Cardiac muscle cell (in vitro differentiated cells and primary cell): ENCODE measurements around the gene CYP46A1. TPM values are rescaled to one million over a fixed set of nuclear protein-coding genes. Genes with fewer than 3 reads are reported as not detected.

ENCODE experiments used
- DNase-seq, 2 donors: peaks; one replicate each; pipeline versions ENCODE4 v3.0.0 to v3.0.0-alpha.2; 2010 to 2017; ENCODE audit warnings: low read depth in 1 of 2, low spot score in 1 of 2
- H3K27ac ChIP-seq: fragments of 200-600 bp; sonication (generic); 2 replicates; pipeline ENCODE4 v1.5.1; 2016
- H3K27me3 ChIP-seq: fragments of 200-600 bp; sonication (generic); 2 replicates; pipeline ENCODE4 v1.6.0; 2016; ENCODE audit warnings: control low read depth
- H3K36me3 ChIP-seq: fragments of 200-600 bp; sonication (generic); 2 replicates; pipeline ENCODE4 v1.5.1; 2016; ENCODE audit warnings: control low read depth
- H3K4me1 ChIP-seq: fragments of 200-600 bp; sonication (generic); 2 replicates; pipeline ENCODE4 v1.8.1; 2017; ENCODE audit warnings: low read depth, mild to moderate bottlenecking, mixed run types
- H3K4me3 ChIP-seq: fragments of 200-600 bp; sonication (generic); 2 replicates; pipeline ENCODE4 v1.5.1; 2016; ENCODE audit warnings: mild to moderate bottlenecking
- H3K9me3 ChIP-seq: fragments of 200-600 bp; sonication (generic); 2 replicates; pipeline ENCODE4 v1.5.1; 2017; ENCODE audit warnings: low read depth, mild to moderate bottlenecking, control low read depth
- CTCF ChIP-seq: IDR thresholded peaks from 2 replicates; pipeline ENCODE4 v1.5.1; 2012; ENCODE audit warnings: low read depth, mild to moderate bottlenecking, low read length
- polyA plus RNA-seq: library from polyadenylated mRNA; unstranded; fragments of >200 nt; fragmentation: Nextera tagmentation; extraction: Ambion mirVana; gene quantifications from 2 replicates; pipeline ENCODE4 v1.2.1, GENCODE V29; 2016
- total RNA-seq: library from RNA; depleted of rRNA; stranded (reverse); fragments of >200 nt; gene quantifications from 2 replicates; pipeline ENCODE4 v1.2.3, GENCODE V29; 2016

The CYP46A1 gene
- total and polyA plus RNA-seq, 2 experiments from 2014 or later = 11.1 to 15.0 TPM

DNA sequence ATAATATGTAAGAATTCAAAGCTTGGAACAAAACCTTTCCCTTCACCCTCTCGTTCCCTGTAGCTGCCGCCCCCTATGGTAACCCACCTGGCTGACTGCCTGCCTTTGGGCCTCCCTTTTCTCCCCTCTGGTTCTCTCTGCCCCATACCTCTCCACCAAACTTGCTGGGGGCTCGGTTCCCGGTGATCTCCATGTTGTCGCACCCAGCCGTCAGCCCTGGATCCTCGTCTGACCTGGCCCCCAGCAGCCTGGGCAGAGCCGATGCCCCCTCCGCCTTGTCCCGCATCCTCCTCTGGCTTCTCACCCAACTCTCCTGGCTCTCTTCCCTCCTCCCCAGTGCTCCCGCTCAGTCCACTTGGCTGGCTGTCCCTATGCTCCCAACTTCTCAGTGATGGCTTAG, 4.5 kb downstream of the CYP46A1 start:
- H3K27ac ChIP-seq = no peak overlapping the region
- H3K27me3 ChIP-seq = no peaks in the 10 kb centered on the region
- DNase-seq = no peak
- H3K36me3 ChIP-seq = no peaks in the 10 kb centered on the region
- H3K4me3 ChIP-seq = no peak overlapping the region
- no peaks in the 10 kb centered on the region for H3K4me1 ChIP-seq
- no peaks in the 10 kb centered on the region for H3K9me3 ChIP-seq
- TF ChIP-seq CTCF = no peak

DNA sequence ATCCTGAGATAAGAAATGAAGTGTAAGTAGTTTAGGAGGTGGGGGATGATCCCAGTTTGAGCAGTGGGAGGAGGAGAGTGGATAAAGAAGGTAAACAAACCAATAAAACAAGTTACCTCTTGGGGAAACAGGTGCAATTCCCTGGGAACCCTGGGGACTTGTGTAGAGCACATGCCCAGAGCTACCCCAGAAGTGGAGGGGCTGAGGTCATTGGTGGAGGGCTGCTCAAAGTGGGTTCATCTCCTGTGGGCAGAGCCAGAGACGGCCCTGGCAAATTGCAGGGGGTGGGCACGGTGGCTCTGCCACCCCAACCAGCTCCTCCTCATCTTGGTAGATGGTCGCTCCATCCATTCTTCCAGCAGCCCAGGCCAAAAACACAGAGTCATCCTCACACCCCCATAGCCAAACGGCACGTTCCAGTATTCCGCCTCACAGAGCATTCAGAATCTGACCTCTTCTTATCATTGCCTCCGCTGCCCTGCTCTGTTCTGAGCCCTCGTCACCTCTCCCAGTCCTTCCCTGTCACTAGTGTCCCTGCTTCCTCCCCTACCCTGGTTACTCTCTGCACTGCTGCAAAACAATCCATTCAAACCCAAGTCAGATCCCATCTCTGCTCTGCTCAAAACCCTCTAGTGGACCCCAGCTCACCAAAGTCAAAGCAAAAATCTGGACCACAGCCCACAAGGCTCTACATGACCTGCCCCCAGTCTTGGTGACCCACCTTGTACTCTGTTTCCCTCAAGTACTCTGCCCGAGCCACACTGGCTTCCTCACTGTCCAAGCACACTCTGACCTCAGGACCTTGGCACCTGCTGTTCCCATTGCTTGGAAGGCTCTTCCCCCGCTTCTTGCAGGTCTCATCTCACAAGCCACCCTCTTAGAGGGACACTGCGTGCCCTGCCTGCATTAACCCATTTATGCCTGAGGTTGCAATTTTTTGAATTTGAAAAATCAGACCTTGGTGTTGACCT, 5.5 kb downstream of the CYP46A1 start:
- TF ChIP-seq CTCF = no peak
- no peak for DNase-seq
- Histone ChIP-seq H3K36me3 (no peaks in the 10 kb centered on the region), H3K27ac (no peak overlapping the region), H3K4me1 (no peaks in the 10 kb centered on the region), H3K9me3 (no peaks in the 10 kb centered on the region), H3K4me3 (no peak overlapping the region), H3K27me3 (no peaks in the 10 kb centered on the region)

- H3K9me3 ChIP-seq = no peaks in the 10 kb centered on the region
- no peak overlapping the region for H3K27ac ChIP-seq
- no peaks in the 10 kb centered on the region for H3K36me3 ChIP-seq
- no peak for TF ChIP-seq CTCF
- no peak overlapping the region for H3K4me3 ChIP-seq
- no peaks in the 10 kb centered on the region for H3K4me1 ChIP-seq
- no peak for DNase-seq
- no peaks in the 10 kb centered on the region for H3K27me3 ChIP-seq
Measured at GRCh38 chr14:99690636-99691035, 6.5 kb downstream of the CYP46A1 start.

DNA sequence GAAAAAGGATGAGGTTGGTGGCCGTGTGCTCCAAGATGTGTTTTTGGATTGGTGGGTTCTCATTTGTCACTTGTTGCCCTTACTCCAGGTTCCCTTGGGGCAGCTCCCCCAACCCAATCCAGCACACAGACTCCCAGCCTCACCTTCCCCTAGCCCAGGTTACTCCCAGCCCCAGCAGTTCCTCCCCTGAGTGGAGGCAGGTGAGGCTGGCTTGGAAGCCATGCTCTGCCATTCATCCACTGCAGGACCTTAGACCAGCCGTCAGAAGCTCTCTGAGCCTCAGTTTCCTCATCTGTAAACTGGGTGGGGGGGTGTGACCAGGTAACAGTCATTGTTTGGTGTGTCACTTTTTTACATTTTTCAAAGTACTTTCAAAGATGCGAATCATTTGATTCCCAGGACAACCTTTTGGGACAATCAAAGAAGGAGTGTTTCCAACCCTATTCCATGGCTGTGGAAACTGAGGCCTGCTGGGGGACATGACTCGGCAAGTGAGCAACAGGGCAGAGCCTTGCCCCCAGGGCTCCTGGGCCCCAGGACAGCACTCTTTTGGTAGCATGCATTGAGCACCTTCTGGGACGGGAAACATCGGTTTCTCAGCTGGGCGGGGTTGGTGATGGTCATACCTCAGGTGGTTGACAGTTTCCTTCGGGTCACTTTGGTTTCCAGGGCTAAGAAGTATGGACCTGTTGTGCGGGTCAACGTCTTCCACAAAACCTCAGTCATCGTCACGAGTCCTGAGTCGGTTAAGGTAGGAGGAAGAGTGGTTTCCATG, 7.2 kb downstream of the CYP46A1 start:
- Histone ChIP-seq H3K36me3 (no peaks in the 10 kb centered on the region), H3K27me3 (no peaks in the 10 kb centered on the region), H3K9me3 (no peaks in the 10 kb centered on the region), H3K4me3 (no peak overlapping the region), H3K27ac (no peak overlapping the region), H3K4me1 (no peaks in the 10 kb centered on the region)
- no peak for DNase-seq
- TF ChIP-seq CTCF = no peak

- Histone ChIP-seq H3K4me1 (no peaks in the 10 kb centered on the region), H3K4me3 (no peak overlapping the region), H3K27ac (no peak overlapping the region), H3K9me3 (no peaks in the 10 kb centered on the region), H3K36me3 (no peaks in the 10 kb centered on the region), H3K27me3 (no peaks in the 10 kb centered on the region)
- no peak for TF ChIP-seq CTCF
- no peak for DNase-seq
Measured at GRCh38 chr14:99693918-99694317, 9.8 kb downstream of the CYP46A1 start.
